Immature natural killer cell (primary cell): ENCODE results near the gene NMBR. TPM values are rescaled to one million over a fixed set of nuclear protein-coding genes. Genes with fewer than 3 reads are reported as not detected.
"Not testable (repeated sequence)": the region's sequence is repeated elsewhere in the genome, so short reads cannot be mapped to it uniquely, and the experiment has no call there.

Source experiments
- DNase-seq, 3 donors: peaks; one replicate each; pipeline ENCODE4 v3.0.0; 2022; ENCODE audit warnings: mixed read lengths in 1 of 3
- H3K27ac Mint-ChIP-seq, 6 donors: one replicate each; pipeline ENCODE4 v1.8.0; 2020; ENCODE audit warnings: mixed read lengths in 6 of 6, mild to moderate bottlenecking in 5 of 6, inconsistent platforms in 4 of 6, moderate library complexity in 3 of 6
- H3K27me3 Mint-ChIP-seq, 3 donors: one replicate each; pipeline ENCODE4 v1.8.0; 2020 to 2021; ENCODE audit warnings: low read depth in 3 of 3, mild to moderate bottlenecking in 3 of 3, mixed read lengths in 3 of 3, moderate library complexity in 3 of 3, inconsistent platforms in 1 of 3
- H3K36me3 Mint-ChIP-seq, 3 donors: one replicate each; pipeline ENCODE4 v1.8.0; 2020; ENCODE audit warnings: mixed read lengths in 3 of 3, inconsistent platforms in 2 of 3, mild to moderate bottlenecking in 2 of 3
- H3K4me1 Mint-ChIP-seq, 2 donors: one replicate each; pipeline ENCODE4 v1.8.0; 2020; ENCODE audit warnings: inconsistent platforms in 2 of 2, mild to moderate bottlenecking in 2 of 2, mixed read lengths in 2 of 2, moderate library complexity in 1 of 2
- H3K4me3 Mint-ChIP-seq, 5 donors: one replicate each; pipeline ENCODE4 v1.8.0; 2020; ENCODE audit warnings: mild to moderate bottlenecking in 5 of 5, mixed read lengths in 5 of 5, inconsistent platforms in 3 of 5, moderate library complexity in 3 of 5
- H3K9me3 Mint-ChIP-seq, 6 donors: one replicate each; pipeline ENCODE4 v1.8.0; 2020; ENCODE audit warnings: mild to moderate bottlenecking in 6 of 6, mixed read lengths in 6 of 6, inconsistent platforms in 4 of 6, moderate library complexity in 3 of 6
- polyA plus RNA-seq, 3 donors: library from polyadenylated mRNA; unstranded; fragments of 300-500 nt; fragmentation: Illumina TruSeq; gene quantifications; one replicate each; pipeline ENCODE4 v1.2.3, GENCODE V29; 2021

The NMBR gene
- polyA plus RNA-seq, result not detected

DNA sequence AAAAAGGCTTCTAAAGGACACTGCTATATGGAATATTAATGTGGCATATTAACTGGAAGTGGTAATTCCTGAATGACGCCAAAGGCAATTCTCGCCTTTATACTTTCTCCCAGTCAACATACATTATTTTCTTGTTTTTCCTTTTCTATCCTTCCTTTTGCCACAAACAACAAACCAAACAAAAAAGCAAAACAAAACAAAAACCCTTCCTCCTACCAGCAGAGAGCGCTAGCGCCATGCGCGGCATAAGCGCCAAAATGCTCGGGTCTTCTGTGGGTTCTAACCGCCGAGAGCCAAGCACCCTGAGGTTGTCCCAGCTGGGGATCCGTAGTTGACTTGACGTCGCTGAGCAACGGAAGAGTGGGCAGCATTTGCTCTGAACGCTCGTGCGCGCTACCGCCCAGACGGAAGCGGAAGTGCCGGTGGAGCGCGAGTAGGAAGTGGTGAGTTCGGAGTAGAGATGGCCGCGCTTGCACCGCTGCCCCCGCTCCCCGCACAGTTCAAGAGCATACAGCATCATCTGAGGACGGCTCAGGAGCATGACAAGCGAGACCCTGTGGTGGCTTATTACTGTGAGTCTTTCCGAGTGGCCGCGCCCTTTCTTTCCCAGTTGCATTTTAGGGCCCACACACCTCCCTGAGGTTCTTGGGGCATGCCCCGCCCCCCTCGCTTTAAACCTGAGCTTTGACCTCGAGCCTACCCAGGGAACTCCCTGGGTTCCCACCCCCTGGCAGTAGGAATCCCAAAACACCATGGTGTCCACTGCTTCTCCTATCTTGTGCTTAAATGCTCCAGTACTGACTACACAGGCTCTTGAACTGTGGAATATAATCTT, at the start of gene NMBR, which contains the start of gene VTA1:
NMBR (minus strand) TSS at position 295 of the 835 bp plus-strand sequence. CDS start 58,464 bp downstream, outside the sequence.
VTA1 (plus strand) TSS at position 436 of the 835 bp plus-strand sequence; CDS start at position 461, 25 bp downstream.
- peaks cover 52 to 63% of the 10 kb centered on the region in 2 donors for H3K4me1 Mint-ChIP-seq
- peaks cover 0 to 2% (median 0%) of the 10 kb centered on the region in 6 donors for H3K9me3 Mint-ChIP-seq

DNA sequence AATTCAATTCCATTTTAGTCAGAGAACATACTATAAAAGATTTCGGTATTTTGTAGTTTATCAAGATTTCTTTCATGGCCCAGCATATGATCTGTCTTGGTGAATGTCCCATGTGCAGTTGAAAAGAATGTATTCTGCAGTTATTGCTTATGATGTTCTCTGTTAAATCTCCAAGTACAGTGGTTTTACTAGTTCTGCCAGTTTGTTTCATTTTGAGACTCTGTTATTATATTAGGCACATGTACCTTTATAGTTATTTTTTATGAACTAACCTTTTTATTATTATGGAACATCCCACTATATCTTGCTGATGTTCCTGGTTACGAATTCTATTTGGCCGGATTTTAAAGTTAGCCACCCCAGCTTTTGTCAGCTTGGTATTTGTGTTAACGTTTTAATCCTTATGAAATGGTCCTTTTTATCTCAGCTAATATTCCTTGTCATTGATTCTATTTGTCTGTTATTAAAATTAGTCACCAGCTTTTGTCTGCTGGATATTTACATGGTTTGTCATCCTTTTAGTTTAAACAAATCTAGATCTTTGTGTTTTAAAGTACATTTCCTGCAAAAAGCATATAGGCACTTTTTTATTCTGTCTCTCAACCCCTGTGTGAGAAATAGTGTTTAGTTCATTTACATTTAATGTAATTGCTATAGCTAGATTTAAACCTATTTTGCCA, 49.1 kb upstream of the NMBR start:
- Mint-ChIP-seq H3K36me3 (peaks cover 8 to 15% (median 14%) of the 10 kb centered on the region in 3 donors), H3K9me3 (no peaks in the 10 kb centered on the region), H3K4me3 (no peak overlapping the region), H3K27me3 (no peaks in the 10 kb centered on the region), H3K27ac (peak overlapping the region in 2 of 6 donors; percentile 14 to 69), H3K4me1 (peaks cover 18 to 29% of the 10 kb centered on the region in 2 donors)
- DNase-seq, result no peak

More for the DNA sequence above, at the start of gene NMBR, which contains the start of gene VTA1:
- H3K4me3 Mint-ChIP-seq, result peak within 1 kb of the TSS; percentile 85 to 93 (median 91)
- peaks cover 6 to 19% (median 13%) of the 10 kb centered on the region in 3 donors for H3K27me3 Mint-ChIP-seq
- H3K27ac Mint-ChIP-seq, result peak within 1 kb of the TSS; percentile 84 to 91 (median 88)
- H3K36me3 Mint-ChIP-seq, result peaks cover 0 to 3% (median 0%) of the 10 kb centered on the region in 3 donors
- peak; percentile 97 for DNase-seq

DNA sequence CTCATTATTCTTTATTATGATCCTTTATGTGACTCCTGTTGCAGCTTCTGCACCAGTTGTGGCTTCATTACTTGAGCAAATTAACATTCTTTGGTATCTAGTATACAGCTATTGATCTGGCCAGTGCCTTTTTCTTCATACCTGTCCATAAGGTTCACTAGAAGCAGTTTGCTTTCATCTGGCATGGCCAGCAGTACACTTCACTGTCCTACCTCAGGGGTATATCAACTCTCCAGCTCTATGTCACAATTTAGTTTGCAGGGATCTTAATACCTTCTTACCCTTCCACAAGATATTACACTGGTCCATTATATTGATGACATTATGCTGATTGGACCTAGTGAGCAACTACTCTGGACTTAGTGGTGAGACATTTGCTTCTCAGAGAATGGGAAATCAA, 46.7 kb upstream of the NMBR start:
- no peak overlapping the region for H3K27ac Mint-ChIP-seq
- peaks cover 4 to 9% (median 9%) of the 10 kb centered on the region in 3 donors for H3K36me3 Mint-ChIP-seq
- DNase-seq, result no peak
- no peaks in the 10 kb centered on the region for H3K27me3 Mint-ChIP-seq
- H3K9me3 Mint-ChIP-seq, result no peaks in the 10 kb centered on the region
- no peak overlapping the region for H3K4me3 Mint-ChIP-seq
- peaks cover 17 to 35% of the 10 kb centered on the region in 2 donors for H3K4me1 Mint-ChIP-seq

DNA sequence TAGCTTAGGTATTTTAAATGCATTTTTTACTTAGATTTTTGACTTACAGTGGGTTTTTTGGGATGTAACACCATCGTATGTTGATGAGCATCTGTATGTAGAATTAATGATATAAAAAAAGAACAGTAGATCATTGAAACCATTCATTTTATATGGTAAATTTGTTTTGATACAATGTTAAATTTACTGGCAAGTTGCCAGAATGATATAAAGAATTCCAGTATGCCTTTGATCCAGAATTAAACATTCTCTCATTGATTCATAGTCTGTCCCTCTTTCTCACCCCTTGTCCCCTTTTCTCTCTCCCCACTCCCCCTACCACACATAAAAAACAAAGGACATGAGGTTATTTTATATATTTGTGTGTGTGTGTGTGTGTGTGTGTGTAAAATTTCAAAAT, 45.4 kb upstream of the NMBR start:
- DNase-seq, result no peak
- Mint-ChIP-seq H3K27ac (peak overlapping the region in 1 of 6 donors; percentile 12), H3K9me3 (no peaks in the 10 kb centered on the region), H3K4me1 (peaks cover 17 to 36% of the 10 kb centered on the region in 2 donors), H3K27me3 (no peaks in the 10 kb centered on the region), H3K4me3 (no peak overlapping the region), H3K36me3 (peaks cover 0 to 9% (median 9%) of the 10 kb centered on the region in 3 donors)

DNA sequence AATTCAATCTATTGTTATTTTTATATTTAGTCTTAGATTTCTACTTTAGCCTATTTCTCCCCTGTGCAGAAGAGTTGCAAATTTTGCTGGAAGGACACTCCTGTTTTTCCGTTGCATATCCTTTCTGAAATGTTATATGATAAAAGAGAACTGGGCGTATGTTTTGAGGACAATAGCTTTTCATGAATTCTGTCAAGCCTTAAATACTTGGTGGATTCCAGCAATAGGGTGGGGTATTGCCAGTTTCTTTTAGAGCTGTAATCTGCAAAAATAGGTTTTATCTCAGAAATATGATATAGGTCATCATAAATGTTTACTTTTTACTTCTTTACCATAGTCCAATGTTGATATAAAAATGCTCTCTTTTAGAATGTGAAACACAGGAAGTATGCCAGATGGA, 42.1 kb upstream of the NMBR start:
- Mint-ChIP-seq H3K27me3 (no peaks in the 10 kb centered on the region), H3K36me3 (peaks cover 0 to 9% (median 9%) of the 10 kb centered on the region in 3 donors), H3K27ac (peak overlapping the region in 3 of 6 donors; percentile 35 to 43 (median 36)), H3K4me1 (peaks cover 4 to 19% of the 10 kb centered on the region in 2 donors), H3K9me3 (no peaks in the 10 kb centered on the region), H3K4me3 (no peak overlapping the region)
- no peak for DNase-seq

DNA sequence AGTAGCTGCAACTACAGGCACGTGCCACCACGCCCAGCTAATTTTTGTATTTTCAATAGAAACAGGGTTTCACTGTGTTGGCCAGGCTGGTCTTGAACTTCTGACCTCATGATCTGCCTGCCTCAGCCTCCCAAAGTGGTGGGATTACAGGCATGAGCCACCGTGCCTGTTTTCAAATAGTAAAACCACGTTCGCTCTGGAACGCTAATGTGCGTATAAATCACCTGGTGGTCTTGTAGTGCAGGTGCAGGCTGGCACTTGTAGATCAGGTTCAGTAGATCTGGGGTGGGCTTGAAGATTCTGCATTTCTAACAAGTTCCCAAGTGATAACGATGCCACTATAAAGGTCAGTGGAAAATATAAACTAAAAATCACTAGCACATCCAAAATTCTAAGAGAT, 41.4 kb upstream of the NMBR start:
- peak overlapping the region in 1 of 6 donors; percentile 34 for H3K27ac Mint-ChIP-seq
- H3K36me3 Mint-ChIP-seq, result not testable (repeated sequence)

DNA sequence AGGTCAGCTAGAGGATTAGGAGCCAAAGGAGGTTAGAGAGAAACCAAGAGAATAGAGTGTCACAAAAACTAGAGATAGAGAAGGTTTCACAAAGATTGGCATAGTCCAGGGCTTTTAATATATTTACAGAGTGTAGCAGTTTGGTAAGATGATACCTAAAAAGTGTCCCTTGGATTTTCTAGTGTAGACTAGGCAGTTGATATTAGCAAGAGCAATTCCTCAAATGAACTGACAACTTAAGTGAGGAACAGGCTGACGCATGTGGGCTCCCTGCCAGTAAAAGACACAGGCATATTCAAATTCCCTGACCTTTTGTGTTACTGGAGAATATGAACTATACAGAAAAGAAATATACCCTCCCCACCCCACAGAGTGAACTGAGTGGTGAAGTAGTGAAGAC, 40.3 kb upstream of the NMBR start:
- Mint-ChIP-seq H3K4me1 (peaks cover 3 to 24% of the 10 kb centered on the region in 2 donors), H3K27me3 (no peaks in the 10 kb centered on the region), H3K27ac (no peak overlapping the region), H3K36me3 (peaks cover 0 to 13% (median 9%) of the 10 kb centered on the region in 3 donors), H3K9me3 (no peaks in the 10 kb centered on the region), H3K4me3 (no peak overlapping the region)
- no peak for DNase-seq

More for the DNA sequence above, 41.4 kb upstream of the NMBR start:
- H3K4me1 Mint-ChIP-seq, result peaks cover 1 to 19% of the 10 kb centered on the region in 2 donors
- not testable (repeated sequence) for H3K27me3 Mint-ChIP-seq, H3K9me3 Mint-ChIP-seq, H3K4me3 Mint-ChIP-seq, DNase-seq

DNA sequence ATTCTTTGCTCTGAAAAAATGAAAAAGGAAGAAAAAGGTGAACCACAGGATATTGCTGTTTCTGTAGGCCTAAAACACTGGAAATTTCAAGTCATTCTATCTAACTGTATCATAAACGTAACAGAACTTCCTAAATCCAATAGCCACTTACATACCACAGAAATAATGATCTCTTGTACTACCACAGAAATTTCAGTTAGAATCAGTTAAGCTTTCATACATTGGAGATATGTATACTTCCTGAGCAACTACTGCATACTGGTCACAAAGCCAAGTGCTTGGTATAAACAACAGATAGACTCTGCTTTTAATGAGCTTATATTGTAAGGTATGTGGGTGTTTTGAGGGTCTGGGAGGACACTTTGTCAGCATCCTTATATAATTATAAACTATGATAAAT, 38.7 kb upstream of the NMBR start:
- Mint-ChIP-seq H3K36me3 (peaks cover 0 to 13% (median 12%) of the 10 kb centered on the region in 3 donors), H3K27ac (peak overlapping the region in 2 of 6 donors; percentile 3 to 23), H3K27me3 (no peaks in the 10 kb centered on the region), H3K4me3 (no peak overlapping the region), H3K9me3 (no peaks in the 10 kb centered on the region), H3K4me1 (peaks cover 3 to 31% of the 10 kb centered on the region in 2 donors)
- DNase-seq, result no peak

DNA sequence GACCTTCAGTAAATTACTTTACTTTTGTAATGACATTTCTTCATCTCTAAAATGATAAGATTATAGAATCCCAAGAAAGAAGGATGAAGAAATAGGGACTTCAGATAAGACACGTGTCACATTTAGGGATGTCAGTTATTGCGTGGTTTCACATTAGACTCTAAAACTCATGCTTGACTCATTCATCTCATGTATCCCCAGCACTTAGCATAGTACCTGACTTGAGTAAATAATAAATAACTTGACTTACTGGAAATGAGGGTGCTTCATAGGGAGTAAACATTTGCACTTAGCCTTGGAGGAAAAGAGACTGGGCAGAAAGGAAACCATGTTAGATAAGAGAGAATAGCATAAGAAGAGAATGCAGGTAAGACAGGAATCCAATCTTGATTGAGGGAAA, 37.4 kb upstream of the NMBR start:
- Mint-ChIP-seq H3K36me3 (peaks cover 3 to 11% (median 7%) of the 10 kb centered on the region in 3 donors), H3K4me3 (no peak overlapping the region), H3K9me3 (no peaks in the 10 kb centered on the region), H3K27me3 (no peaks in the 10 kb centered on the region), H3K27ac (no peak overlapping the region), H3K4me1 (peaks cover 3 to 29% of the 10 kb centered on the region in 2 donors)
- DNase-seq, result no peak

DNA sequence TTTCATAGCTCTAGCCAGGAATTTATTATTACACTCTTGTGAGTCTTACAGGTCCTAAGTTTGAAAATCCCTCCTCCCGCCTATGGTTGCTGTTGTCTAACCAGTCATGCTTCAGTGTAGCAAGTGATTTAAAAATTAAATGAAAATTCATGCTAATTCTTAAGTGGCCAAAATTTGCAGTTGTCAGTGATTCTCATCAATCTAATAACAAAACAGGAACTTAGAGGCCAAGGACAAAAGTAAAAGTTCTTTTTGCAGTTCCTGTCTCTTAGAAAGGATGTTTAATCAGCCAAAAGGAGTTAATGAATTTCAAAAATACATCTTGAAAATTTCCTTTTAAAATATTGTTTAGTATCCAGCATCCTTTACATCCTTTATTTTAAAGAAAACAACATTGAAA, 36.4 kb upstream of the NMBR start:
- peaks cover 5 to 15% (median 13%) of the 10 kb centered on the region in 3 donors for H3K36me3 Mint-ChIP-seq
- no peak overlapping the region for H3K4me3 Mint-ChIP-seq
- H3K27me3 Mint-ChIP-seq, result no peaks in the 10 kb centered on the region
- peaks cover 3 to 25% of the 10 kb centered on the region in 2 donors for H3K4me1 Mint-ChIP-seq
- DNase-seq, result no peak
- H3K27ac Mint-ChIP-seq, result no peak overlapping the region
- peaks cover 0 to 2% (median under 1%) of the 10 kb centered on the region in 6 donors for H3K9me3 Mint-ChIP-seq

DNA sequence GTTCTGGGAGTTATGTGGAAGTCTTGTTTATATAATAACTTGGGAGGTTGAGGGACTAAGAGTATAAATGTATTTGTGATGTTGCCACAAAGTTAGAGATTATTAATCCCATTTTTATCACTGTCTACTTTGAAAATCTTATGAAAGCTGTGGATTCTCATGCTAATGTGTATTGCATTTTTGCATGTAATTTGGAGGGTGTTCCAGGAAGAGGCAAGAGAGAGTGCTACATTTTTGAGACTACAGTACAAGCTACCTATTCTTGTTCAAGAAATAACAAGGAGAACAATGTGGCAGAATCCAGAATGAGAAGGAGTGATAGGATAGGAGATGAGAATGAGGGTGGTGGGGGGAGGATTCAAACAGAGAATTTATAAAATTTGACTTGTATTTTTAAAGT, 35.1 kb upstream of the NMBR start:
- no peak for DNase-seq
- H3K27ac Mint-ChIP-seq, result no peak overlapping the region
- peaks cover 17 to 29% (median 26%) of the 10 kb centered on the region in 3 donors for H3K36me3 Mint-ChIP-seq
- peaks cover 6 to 13% (median 9%) of the 10 kb centered on the region in 6 donors for H3K9me3 Mint-ChIP-seq
- peaks cover 8 to 28% of the 10 kb centered on the region in 2 donors for H3K4me1 Mint-ChIP-seq
- no peak overlapping the region for H3K4me3 Mint-ChIP-seq
- H3K27me3 Mint-ChIP-seq, result no peaks in the 10 kb centered on the region

DNA sequence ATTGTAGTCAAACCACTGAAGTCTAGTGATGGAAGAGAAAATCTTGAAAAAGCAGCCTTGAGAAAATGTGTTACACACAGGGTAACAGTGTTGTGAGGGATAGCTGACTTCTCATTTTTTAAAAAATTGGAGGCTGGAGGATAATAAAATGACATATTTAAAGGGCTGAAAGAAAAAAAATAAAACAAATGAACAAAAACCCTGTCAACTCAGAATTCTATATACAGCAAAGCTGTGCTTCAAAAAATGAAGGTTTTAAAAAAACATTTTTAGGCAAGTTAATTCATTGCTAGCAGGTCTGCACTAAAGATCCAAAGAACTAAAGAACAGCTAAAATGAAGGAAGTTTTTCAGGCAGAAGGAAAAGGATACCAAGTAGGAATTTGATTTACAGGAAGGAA, 31.2 kb upstream of the NMBR start:
- H3K27ac Mint-ChIP-seq, result no peak overlapping the region
- H3K4me3 Mint-ChIP-seq, result no peak overlapping the region
- H3K4me1 Mint-ChIP-seq, result peaks cover 10 to 19% of the 10 kb centered on the region in 2 donors
- H3K27me3 Mint-ChIP-seq, result no peaks in the 10 kb centered on the region
- no peak for DNase-seq
- H3K36me3 Mint-ChIP-seq, result peaks cover 40 to 59% (median 51%) of the 10 kb centered on the region in 3 donors
- peaks cover 7 to 13% (median 9%) of the 10 kb centered on the region in 6 donors for H3K9me3 Mint-ChIP-seq

DNA sequence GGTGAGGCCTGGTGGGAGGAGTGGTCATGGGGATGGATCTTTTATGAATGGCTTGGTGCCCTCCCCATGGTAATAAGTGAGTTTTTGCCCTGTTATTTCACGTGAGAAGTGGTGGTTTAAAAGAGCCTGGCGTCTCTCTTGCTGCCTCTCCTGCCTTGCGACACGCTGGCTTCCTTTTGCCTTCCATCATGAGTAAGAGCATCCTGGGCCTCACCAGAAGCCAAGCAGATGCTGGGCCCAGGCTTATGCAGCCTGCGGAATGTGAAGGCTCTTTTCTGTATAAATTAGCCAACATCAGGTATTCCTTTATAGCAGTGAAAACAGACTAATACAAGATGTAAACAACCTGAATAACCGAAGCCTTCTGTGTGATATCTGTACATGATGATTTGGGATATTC, 27.8 kb upstream of the NMBR start:
- Mint-ChIP-seq H3K27me3 (no peaks in the 10 kb centered on the region), H3K9me3 (peaks cover 7 to 13% (median 9%) of the 10 kb centered on the region in 6 donors), H3K4me1 (peaks cover 7 to 8% of the 10 kb centered on the region in 2 donors), H3K27ac (no peak overlapping the region), H3K4me3 (no peak overlapping the region), H3K36me3 (peaks cover 51 to 68% (median 67%) of the 10 kb centered on the region in 3 donors)
- no peak for DNase-seq

DNA sequence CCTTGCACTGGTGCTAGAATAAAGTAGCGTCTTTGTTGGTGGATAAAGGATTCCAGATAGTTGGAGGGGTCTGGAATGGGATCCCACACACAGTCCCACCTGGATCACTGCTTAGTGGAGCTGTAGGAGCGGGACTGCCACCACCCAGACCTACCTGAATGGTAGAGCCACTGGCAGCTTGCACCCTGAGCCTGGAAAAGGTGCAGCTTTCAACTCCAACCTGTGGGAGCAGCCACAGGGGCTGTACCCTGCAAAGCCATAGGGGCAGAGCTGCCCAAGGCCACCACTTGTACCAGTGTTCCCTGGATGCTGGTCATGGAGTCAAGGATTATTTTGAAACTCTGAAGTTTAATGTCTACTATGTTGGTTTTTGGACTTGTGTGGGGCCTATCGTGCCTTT, 27.1 kb upstream of the NMBR start:
- peaks cover 51 to 61% (median 60%) of the 10 kb centered on the region in 3 donors for H3K36me3 Mint-ChIP-seq

More for the DNA sequence above, 27.1 kb upstream of the NMBR start:
- H3K4me3 Mint-ChIP-seq, result no peak overlapping the region
- H3K27ac Mint-ChIP-seq, result no peak overlapping the region
- peaks cover 7 to 13% (median 9%) of the 10 kb centered on the region in 6 donors for H3K9me3 Mint-ChIP-seq
- H3K4me1 Mint-ChIP-seq, result peaks cover 7 to 8% of the 10 kb centered on the region in 2 donors
- no peak for DNase-seq
- H3K27me3 Mint-ChIP-seq, result no peaks in the 10 kb centered on the region
